HepG2 (cell line): ENCODE measurements around the gene EVL. TPM values are rescaled to one million over a fixed set of nuclear protein-coding genes. Genes with fewer than 3 reads are reported as not detected.

Source experiments
- ATAC-seq: fragments of 200-7000 bp; cut with Tn5 transposase; 3 replicates; pipeline ENCODE4 v1.9.1; 2020; ENCODE audit warnings: mild to moderate bottlenecking, moderate library complexity
- BruUV-seq: library from RNA; stranded (reverse); fragments of 400-500 nt; replicated peaks from 2 replicates; lab custom pipeline; 2021; lab: Mats Ljungman, UMichigan
- CTCF ChIA-PET: fragments of 300-600 bp; formaldehyde crosslinking; extraction: SDS; loops from one replicate; lab custom pipeline; 2021; ENCODE audit warnings: low total read pairs, inconsistent platforms, low intra/inter-chr PET ratio; lab: Yijun Ruan, JAX
- POLR2A ChIA-PET: fragments of 350-600 bp; sonication (Branson Sonifier 250); formaldehyde crosslinking; loops from one replicate; lab custom pipeline; 2020; ENCODE audit warnings: antibody characterized with exemption, inconsistent platforms; lab: Yijun Ruan, JAX
- DNase-seq: peaks from one replicate; pipeline ENCODE4 v3.0.0-alpha.2; 2015; ENCODE audit warnings: low spot score
- FAIRE-seq: peaks from 3 replicates; lab custom pipeline; 2011; peaks lifted over from hg19 to GRCh38; lab: Jason Lieb, UNC
- H2AFZ ChIP-seq: one replicate; pipeline ENCODE4 v1.6.1; 2011; ENCODE audit warnings: low read length, inconsistent platforms
- H3K27ac ChIP-seq: fragments of 300-600 bp; 3 replicates; pipeline ENCODE4 v1.8.0; 2011; ENCODE audit warnings: mixed run types, mild to moderate bottlenecking, mixed read lengths, low read length, inconsistent platforms; ENCODE audit not compliant: insufficient read depth; ENCODE audit errors: extremely low read length
- H3K27me3 ChIP-seq, 2 experiments: fragments of 200-600 bp in 1 of 2; 2 replicates in 1 of 2; 3 replicates in 1 of 2; pipeline versions ENCODE4 v1.6.0 to v1.8.0; 2011; ENCODE audit warnings: low read length in 2 of 2, mild to moderate bottlenecking in 2 of 2, moderate library complexity in 2 of 2, inconsistent platforms in 1 of 2; ENCODE audit not compliant: insufficient read depth in 2 of 2, control insufficient read depth in 1 of 2
- H3K36me3 ChIP-seq, 2 experiments: fragments of 200-600 bp in 1 of 2; replicated peaks in 1 of 2; 2 replicates in 1 of 2; 3 replicates in 1 of 2; pipeline versions ENCODE4 v1.5.1 to v1.8.0; 2011; ENCODE audit warnings: low read length in 2 of 2, inconsistent platforms in 1 of 2; ENCODE audit not compliant: insufficient read depth in 2 of 2, control insufficient read depth in 1 of 2
- H3K4me1 ChIP-seq: 2 replicates; pipeline ENCODE4 v1.5.1; 2012; ENCODE audit warnings: low read length, inconsistent platforms; ENCODE audit not compliant: insufficient read depth
- H3K4me2 ChIP-seq: 2 replicates; pipeline ENCODE4 v1.6.0; 2011; ENCODE audit warnings: low read depth, low read length, inconsistent platforms
- H3K4me3 ChIP-seq, 3 experiments: fragments of 200-600 bp in 1 of 3; sonication (generic), shearing (Covaris generic) in 1 of 3; replicated peaks in 1 of 3; 2 replicates each; pipeline ENCODE4 v1.5.1; 2011 to 2016; ENCODE audit warnings: low read length in 3 of 3, inconsistent platforms in 2 of 3, low read depth in 2 of 3, mild to moderate bottlenecking in 2 of 3, control low read depth in 1 of 3, mixed read lengths in 1 of 3; ENCODE audit not compliant: insufficient read depth in 1 of 3
- H3K79me2 ChIP-seq: one replicate; pipeline ENCODE4 v1.6.1; 2011; ENCODE audit warnings: low read length, inconsistent platforms; ENCODE audit not compliant: insufficient read depth
- H3K9ac ChIP-seq: 2 replicates; pipeline ENCODE4 v1.6.0; 2011; ENCODE audit warnings: mild to moderate bottlenecking, low read depth, low read length, inconsistent platforms; ENCODE audit not compliant: insufficient read depth
- H3K9me3 ChIP-seq: 2 replicates; pipeline ENCODE4 v1.5.1; 2012; ENCODE audit warnings: mild to moderate bottlenecking, low read length
- H4K20me1 ChIP-seq: 2 replicates; pipeline ENCODE4 v1.6.0; 2011; ENCODE audit warnings: inconsistent platforms, mild to moderate bottlenecking, low read length, moderate library complexity; ENCODE audit not compliant: insufficient read depth
- FOXA3 ChIP-seq: IDR thresholded peaks from 2 replicates; pipeline ENCODE4 v1.6.1; 2016; ENCODE audit warnings: missing genetic modification reagents, missing compliant biosample characterization
- GFI1 ChIP-seq: sonication (generic); formaldehyde crosslinking; IDR thresholded peaks from 2 replicates; pipeline ENCODE4 v1.5.0; 2020; ENCODE audit warnings: missing genetic modification reagents, mild to moderate bottlenecking, borderline replicate concordance
- GPN1 ChIP-seq: sonication (generic); formaldehyde crosslinking; IDR thresholded peaks from 2 replicates; pipeline ENCODE4 v1.5.1; 2020; ENCODE audit warnings: missing genetic modification reagents, borderline replicate concordance
- SMARCC2 ChIP-seq: fragments of 450-650 bp; IDR thresholded peaks from 2 replicates; pipeline ENCODE4 v1.6.1; 2017; ENCODE audit warnings: antibody characterized with exemption, mild to moderate bottlenecking
- SOX13 ChIP-seq, 3 experiments: fragments of 450-650 bp in 1 of 3; sonication (generic) in 1 of 3; formaldehyde crosslinking in 1 of 3; IDR thresholded peaks in 2 of 3; conservative IDR thresholded peaks in 1 of 3; 2 replicates each; pipeline versions ENCODE4 v1.5.0 to v1.6.1; 2016 to 2020; ENCODE audit warnings: antibody characterized with exemption in 1 of 3, mild to moderate bottlenecking in 1 of 3, missing compliant biosample characterization in 1 of 3, missing genetic modification reagents in 1 of 3, moderate library complexity in 1 of 3
- ZNF543 ChIP-seq: sonication (generic); formaldehyde crosslinking; IDR thresholded peaks from 2 replicates; pipeline ENCODE4 v1.4.0; 2020; ENCODE audit warnings: mild to moderate bottlenecking, missing genetic modification reagents
- whole genome bisulfite sequencing: methylation state at CpG from one replicate; pipeline ENCODE4 v1.1.6; 2017; ENCODE audit warnings: low lambda C conversion rate; 5-methylcytosine and 5-hydroxymethylcytosine counted together
- in situ Hi-C: cut with HindIII; loops from 2 replicates; pipeline ENCODE4 v1.10.0; 2017; ENCODE audit warnings: low pct_unique_long_range_greater_than_20kb; ENCODE audit not compliant: extremely low pct_ligation_motif_present
- intact Hi-C: fragments of 100-400 bp; cut with micrococcal nuclease; formaldehyde crosslinking; loops from one replicate; pipeline ENCODE4 v1.10.0; 2022; ENCODE audit not compliant: unreplicated experiment
- polyA plus RNA-seq, 8 experiments: library from polyadenylated mRNA; depleted of rRNA in 3 of 8; stranded (reverse) in 7 of 8; unstranded in 1 of 8; fragments of >200 nt; fragmentation: Illumina TruSeq in 4 of 8; extraction: Trizol in 4 of 8; gene quantifications; 2 replicates each; pipeline versions ENCODE4 v1.2.1 to v1.2.3, GENCODE V29; 2011 to 2016; ENCODE audit warnings: low read depth in 4 of 8, missing spikeins in 1 of 8, mixed read lengths in 1 of 8; ENCODE audit not compliant: insufficient read depth in 1 of 8
- total RNA-seq, 5 experiments: library from RNA; depleted of rRNA; stranded (reverse); fragments of >200 nt; fragmentation: Illumina TruSeq; extraction: Trizol; gene quantifications; 2 replicates each; pipeline ENCODE4 v1.2.3, GENCODE V29; 2016; ENCODE audit warnings: low read depth in 1 of 5
- TF ChIP-seq, protein P1 (sequence below): sonication (generic); formaldehyde crosslinking; IDR thresholded peaks from 2 replicates; pipeline ENCODE4 v1.5.0; 2020; ENCODE audit warnings: missing genetic modification reagents, mild to moderate bottlenecking, borderline replicate concordance
- TF ChIP-seq, protein P2 (sequence below): sonication (generic); formaldehyde crosslinking; IDR thresholded peaks from 2 replicates; pipeline ENCODE4 v1.4.0; 2020; ENCODE audit warnings: missing genetic modification reagents
- TF ChIP-seq, protein P3 (sequence below): IDR thresholded peaks from 2 replicates; pipeline ENCODE4 v1.6.1; 2016; ENCODE audit warnings: missing biosample characterization, missing genetic modification reagents, low read depth
- TF ChIP-seq, protein P4 (sequence below): sonication (generic); formaldehyde crosslinking; IDR thresholded peaks from 2 replicates; pipeline ENCODE4 v1.4.0; 2020; ENCODE audit warnings: missing genetic modification reagents
- TF ChIP-seq, protein P5 (sequence below): sonication (generic); formaldehyde crosslinking; IDR thresholded peaks from 2 replicates; pipeline ENCODE4 v1.9.0; 2021; ENCODE audit warnings: missing genetic modification reagents, mild to moderate bottlenecking, borderline replicate concordance

EVL gene
- total and polyA plus RNA-seq, 2 of the 13 experiments (the other 11 are each of a cell fraction or from before 2014, with no cell fraction given), result 15.1 to 31.2 TPM

DNA sequence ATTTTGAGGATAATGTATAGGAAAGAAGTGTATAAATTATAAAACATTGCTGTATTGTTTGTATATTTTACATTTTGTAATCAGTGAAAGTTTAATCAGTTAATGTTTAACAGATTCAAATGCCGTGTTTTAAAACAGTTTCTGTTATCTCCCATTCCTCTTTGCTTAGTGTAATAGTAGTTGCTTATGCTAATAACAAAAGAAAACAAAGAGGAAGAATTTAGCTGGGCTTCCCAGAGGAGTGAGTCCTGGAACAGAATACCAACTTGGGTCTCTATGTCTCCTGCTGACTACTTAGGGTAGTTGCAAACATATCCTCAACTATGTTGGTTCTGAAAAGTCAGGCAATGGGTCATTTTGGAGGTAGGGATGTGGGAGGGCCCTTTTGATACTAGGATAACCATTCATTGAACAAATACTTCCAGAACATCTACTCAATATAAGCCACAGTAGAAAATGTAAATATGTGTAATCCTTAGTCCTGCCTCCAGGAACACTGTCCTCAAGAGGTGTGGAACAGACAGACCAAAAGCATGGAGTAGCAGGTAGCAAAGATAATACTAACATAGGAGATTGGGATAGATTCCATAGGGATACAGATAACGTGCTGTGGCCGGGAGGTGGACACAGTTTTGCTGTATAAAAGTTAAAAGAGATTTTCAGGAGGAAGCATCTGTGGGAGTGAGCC is 36.1 kb upstream of the EVL start:
- 70% methylated on average over 3 of the region's 3 CpGs for WGBS
- intact Hi-C loops, result no loop called here
- no TSS peak for BruUV-seq
- TF ChIP-seq, protein P1, sequence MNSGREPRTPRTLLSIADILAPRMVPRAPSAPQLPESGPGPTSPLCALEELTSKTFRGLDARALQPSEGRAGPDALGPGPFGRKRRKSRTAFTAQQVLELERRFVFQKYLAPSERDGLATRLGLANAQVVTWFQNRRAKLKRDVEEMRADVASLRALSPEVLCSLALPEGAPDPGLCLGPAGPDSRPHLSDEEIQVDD (CRISPR knock-in tag), result no peak
- TF ChIP-seq GPN1 (CRISPR knock-in tag) (no peak), SMARCC2 (no peak), SOX13 (IDR thresholded peaks at IDR 0.05) (no peak), SOX13 (CRISPR knock-in tag; conservative IDR thresholded peaks at IDR 0.05 in 1 of 2, IDR thresholded peaks at IDR 0.05 in 1 of 2) (no peak), FOXA3 (CRISPR knock-in tag) (no peak), ZNF543 (CRISPR knock-in tag) (no peak), GFI1 (CRISPR knock-in tag) (no peak)
- TF ChIP-seq, protein P2, sequence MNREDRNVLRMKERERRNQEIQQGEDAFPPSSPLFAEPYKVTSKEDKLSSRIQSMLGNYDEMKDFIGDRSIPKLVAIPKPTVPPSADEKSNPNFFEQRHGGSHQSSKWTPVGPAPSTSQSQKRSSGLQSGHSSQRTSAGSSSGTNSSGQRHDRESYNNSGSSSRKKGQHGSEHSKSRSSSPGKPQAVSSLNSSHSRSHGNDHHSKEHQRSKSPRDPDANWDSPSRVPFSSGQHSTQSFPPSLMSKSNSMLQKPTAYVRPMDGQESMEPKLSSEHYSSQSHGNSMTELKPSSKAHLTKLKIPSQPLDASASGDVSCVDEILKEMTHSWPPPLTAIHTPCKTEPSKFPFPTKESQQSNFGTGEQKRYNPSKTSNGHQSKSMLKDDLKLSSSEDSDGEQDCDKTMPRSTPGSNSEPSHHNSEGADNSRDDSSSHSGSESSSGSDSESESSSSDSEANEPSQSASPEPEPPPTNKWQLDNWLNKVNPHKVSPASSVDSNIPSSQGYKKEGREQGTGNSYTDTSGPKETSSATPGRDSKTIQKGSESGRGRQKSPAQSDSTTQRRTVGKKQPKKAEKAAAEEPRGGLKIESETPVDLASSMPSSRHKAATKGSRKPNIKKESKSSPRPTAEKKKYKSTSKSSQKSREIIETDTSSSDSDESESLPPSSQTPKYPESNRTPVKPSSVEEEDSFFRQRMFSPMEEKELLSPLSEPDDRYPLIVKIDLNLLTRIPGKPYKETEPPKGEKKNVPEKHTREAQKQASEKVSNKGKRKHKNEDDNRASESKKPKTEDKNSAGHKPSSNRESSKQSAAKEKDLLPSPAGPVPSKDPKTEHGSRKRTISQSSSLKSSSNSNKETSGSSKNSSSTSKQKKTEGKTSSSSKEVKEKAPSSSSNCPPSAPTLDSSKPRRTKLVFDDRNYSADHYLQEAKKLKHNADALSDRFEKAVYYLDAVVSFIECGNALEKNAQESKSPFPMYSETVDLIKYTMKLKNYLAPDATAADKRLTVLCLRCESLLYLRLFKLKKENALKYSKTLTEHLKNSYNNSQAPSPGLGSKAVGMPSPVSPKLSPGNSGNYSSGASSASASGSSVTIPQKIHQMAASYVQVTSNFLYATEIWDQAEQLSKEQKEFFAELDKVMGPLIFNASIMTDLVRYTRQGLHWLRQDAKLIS, result no peak
- TF ChIP-seq, protein P3, sequence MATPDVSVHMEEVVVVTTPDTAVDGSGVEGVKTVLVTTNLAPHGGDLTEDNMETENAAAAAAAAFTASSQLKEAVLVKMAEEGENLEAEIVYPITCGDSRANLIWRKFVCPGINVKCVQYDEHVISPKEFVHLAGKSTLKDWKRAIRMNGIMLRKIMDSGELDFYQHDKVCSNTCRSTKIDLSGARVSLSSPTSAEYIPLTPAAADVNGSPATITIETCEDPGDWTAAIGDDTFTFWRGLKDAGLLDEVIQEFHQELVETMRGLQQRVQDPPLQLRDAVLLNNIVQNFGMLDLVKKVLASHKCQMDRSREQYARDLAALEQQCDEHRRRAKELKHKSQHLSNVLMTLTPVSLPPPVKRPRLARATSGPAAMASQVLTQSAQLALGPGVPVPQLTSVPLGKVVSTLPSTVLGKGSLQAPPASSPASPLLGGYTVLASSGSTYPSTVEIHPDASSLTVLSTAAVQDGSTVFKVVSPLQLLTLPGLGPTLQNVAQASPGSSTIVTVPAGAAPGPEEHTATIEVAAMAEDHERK (CRISPR knock-in tag), result no peak
- TF ChIP-seq, protein P4, sequence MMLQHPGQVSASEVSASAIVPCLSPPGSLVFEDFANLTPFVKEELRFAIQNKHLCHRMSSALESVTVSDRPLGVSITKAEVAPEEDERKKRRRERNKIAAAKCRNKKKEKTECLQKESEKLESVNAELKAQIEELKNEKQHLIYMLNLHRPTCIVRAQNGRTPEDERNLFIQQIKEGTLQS (CRISPR knock-in tag), result no peak
- TF ChIP-seq, protein P5, sequence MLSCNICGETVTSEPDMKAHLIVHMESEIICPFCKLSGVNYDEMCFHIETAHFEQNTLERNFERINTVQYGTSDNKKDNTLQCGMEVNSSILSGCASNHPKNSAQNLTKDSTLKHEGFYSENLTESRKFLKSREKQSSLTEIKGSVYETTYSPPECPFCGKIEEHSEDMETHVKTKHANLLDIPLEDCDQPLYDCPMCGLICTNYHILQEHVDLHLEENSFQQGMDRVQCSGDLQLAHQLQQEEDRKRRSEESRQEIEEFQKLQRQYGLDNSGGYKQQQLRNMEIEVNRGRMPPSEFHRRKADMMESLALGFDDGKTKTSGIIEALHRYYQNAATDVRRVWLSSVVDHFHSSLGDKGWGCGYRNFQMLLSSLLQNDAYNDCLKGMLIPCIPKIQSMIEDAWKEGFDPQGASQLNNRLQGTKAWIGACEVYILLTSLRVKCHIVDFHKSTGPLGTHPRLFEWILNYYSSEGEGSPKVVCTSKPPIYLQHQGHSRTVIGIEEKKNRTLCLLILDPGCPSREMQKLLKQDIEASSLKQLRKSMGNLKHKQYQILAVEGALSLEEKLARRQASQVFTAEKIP (CRISPR knock-in tag), result no peak

More for the DNA sequence above, 36.1 kb upstream of the EVL start:
- ChIA-PET CTCF (no interaction called here), POLR2A (no interaction called here)
- no peaks in the 10 kb centered on the region for H3K9me3 ChIP-seq
- H3K4me1 ChIP-seq, result peaks cover 25% of the 10 kb centered on the region
- ATAC-seq (peak; percentile 56; the same call in 2 of the 3 replicates), DNase-seq (no peak), FAIRE-seq (no peak)
- H3K36me3 ChIP-seq, result no peaks in the 10 kb centered on the region
- no peaks in the 10 kb centered on the region for H3K27me3 ChIP-seq
- H4K20me1 ChIP-seq, result no peaks in the 10 kb centered on the region
- in situ Hi-C loops, result no loop called here
- no peak overlapping the region for H2AFZ ChIP-seq
- H3K9ac ChIP-seq, result no peak overlapping the region
- no peak overlapping the region for H3K4me2 ChIP-seq
- H3K27ac ChIP-seq, result no peak overlapping the region
- no peak overlapping the region for H3K4me3 ChIP-seq
- H3K79me2 ChIP-seq, result peaks cover 4% of the 10 kb centered on the region
